GM12875 (cell line): ENCODE results near the gene PDE10A.

Experiments used
- H3K4me3 ChIP-seq: one replicate; pipeline ENCODE4 v1.5.1; 2011; ENCODE audit warnings: low read depth, low read length, control low read depth
- CTCF ChIP-seq: IDR thresholded peaks from 2 replicates; pipeline ENCODE4 v1.5.1; 2011; ENCODE audit warnings: low read depth, mild to moderate bottlenecking, control low read depth, inconsistent platforms, low read length, moderate library complexity, borderline replicate concordance; ENCODE audit not compliant: insufficient read depth

PDE10A gene

DNA sequence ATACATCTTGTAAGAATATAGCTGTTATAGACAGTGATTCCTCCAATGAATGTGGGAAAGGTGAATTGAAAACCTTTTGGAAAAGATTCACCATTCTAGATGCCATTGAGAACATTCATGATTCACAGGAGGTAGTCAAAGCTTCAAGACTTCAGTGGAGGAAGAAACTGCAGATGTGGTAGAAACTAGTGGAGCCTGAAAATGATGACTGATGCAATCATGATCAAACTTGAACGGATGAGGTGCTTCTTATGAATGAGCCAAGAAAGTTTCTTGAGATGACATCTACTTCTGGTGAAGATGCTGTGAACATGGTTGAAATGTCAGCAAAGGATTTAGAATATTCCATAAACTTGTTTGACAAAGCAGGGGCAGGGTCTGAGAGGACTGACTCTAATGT is 286.9 kb downstream of the PDE10A start:
- H3K4me3 ChIP-seq, result no peak overlapping the region
- no peak for TF ChIP-seq CTCF

DNA sequence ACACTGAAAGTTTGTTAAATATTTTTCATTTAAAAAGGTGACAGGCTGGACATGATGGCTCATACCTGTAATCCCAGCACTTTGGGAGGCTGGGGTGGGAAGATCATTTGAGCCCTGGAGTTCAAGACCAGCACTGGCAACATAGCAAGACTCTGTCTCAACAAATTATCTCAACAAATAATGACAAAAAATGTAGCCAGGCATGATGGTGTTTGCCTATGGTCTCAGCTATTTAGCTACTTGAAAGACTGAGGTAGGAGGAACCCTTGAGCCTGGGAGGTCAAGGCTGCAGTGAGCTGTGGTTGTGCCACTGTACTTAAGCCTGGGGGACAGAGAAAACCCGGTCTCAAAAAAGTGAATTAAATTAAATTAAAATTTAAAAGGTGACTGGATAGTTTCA is 297.7 kb downstream of the PDE10A start:
- H3K4me3 ChIP-seq, result no peak overlapping the region
- no peak for TF ChIP-seq CTCF

- TF ChIP-seq CTCF, result no peak
- H3K4me3 ChIP-seq, result no peak overlapping the region
These were observed 317.3 kb downstream of the PDE10A start for GRCh38 chr6:165345700-165346099.

DNA sequence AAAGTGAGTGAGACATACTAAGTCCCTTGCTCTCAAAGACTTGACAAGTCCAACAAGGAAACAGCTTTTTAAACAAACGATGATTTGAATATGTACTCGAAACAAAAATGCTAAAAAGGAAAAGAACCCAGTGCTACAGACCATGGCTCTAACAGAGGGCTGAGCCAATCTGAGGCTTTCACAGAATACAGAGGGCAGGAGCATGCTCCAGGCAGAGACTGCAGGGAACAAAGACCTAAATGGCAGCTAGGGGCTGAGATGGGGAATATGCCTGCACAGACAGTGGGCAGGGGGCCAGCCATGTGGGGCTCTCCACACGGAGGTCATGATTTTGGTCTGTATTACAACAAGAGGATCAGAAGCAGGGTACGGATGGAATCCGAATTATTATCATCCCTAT is 322.5 kb downstream of the PDE10A start:
- no peak for TF ChIP-seq CTCF
- H3K4me3 ChIP-seq, result no peak overlapping the region

DNA sequence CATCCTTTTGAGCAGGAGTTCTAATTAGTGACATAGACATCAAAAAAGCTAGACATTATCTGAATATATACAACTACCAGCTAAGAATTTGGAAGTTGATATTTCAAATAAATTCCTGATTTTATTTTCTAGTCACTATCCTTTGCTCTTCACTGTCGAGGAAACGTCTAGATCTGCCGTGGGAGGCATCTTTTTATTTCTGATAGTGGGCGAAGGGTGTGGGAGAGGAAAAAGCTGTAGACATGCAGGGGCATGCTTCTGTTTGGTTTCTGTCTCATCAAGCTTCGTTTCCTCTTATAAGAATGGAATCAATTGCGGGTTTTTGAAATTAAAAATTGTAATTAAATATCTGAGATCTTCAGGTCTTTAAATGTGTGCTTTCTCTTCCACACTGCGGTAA is 337.4 kb downstream of the PDE10A start:
- TF ChIP-seq CTCF, result no peak
- no peak overlapping the region for H3K4me3 ChIP-seq

DNA sequence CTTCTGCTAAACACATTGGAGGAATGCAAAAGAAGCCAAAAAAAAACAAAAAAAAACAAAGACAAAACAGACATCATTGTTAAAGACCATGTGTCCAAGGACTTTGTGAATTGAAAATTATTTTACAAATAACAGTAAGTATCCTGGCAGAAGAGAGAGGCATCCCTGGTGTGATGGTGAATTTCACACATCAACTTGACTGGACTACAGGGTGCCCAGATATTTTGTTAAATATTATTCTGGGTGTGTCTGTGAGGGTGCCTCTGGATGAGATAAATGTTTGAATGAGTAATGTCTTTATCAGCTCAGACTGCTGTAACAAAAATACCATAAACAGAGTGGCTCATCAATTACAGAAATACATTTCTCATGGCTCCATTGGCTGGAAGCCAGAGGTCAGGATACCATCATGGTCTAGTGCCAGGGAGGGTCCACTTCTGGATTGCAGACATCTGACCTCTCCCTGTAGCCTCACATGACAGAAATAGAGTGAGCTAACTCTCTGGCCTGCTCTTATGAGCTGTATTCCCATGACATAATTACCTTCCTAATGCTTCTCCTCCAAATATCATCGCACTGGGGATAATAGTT is 341.4 kb downstream of the PDE10A start:
- no peak for TF ChIP-seq CTCF
- no peak overlapping the region for H3K4me3 ChIP-seq

DNA sequence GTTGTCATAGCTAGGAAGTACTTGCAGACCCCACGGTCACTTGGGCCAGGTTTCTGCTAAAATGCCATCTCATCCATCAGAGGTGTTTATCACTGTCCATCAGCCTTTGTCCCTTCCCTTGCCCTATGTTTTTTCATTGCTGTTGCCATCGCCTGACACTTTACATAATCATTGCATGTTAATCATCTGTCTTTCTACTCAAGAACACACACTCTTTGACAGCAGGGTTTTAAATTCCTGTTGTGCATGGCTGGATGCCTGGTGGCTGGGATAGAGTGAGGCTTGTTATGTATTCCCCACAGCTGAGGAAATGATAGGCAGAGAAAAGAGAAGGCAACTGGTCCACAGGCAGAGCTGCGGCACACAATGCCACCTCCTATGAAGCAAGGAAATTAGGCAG is 341.9 kb downstream of the PDE10A start:
- TF ChIP-seq CTCF, result no peak
- no peak overlapping the region for H3K4me3 ChIP-seq
